Left colon (tissue), 2 donors: ENCODE results near the gene FMNL2. TPM values are rescaled to one million over a fixed set of nuclear protein-coding genes. Genes with fewer than 3 reads are reported as not detected.

Experiments
- ATAC-seq: fragments of 200-7000 bp; cut with Tn5 transposase; one replicate; pipeline ENCODE4 v1.9.1; 2020; ENCODE audit warnings: mild to moderate bottlenecking, moderate library complexity
- DNase-seq, 2 donors: peaks; one replicate each; pipeline ENCODE4 v3.0.0-alpha.2; 2020
- intact Hi-C, 2 donors: fragments of 100-400 bp; cut with DNase I in 1 of 2; cut with micrococcal nuclease in 1 of 2; formaldehyde crosslinking; loops; one replicate each; pipeline versions ENCODE4 v1.11.2 to v1.14.0; 2022; cut with DNase I, micrococcal nuclease
- total RNA-seq, 2 donors: library from RNA; stranded (reverse); fragmentation: NEBNext Ultra II Directional; extraction: Animal tissue kit (Norgen Biotek cat#: 25700); gene quantifications; one replicate each; pipeline ENCODE4 v1.2.1, GENCODE V29; 2021
- donor health status: DM: no; HTN: no; CAD: no.
- donor health status: DM: yes; HTN: yes; CAD: no.

Gene FMNL2
- total RNA-seq, 2 donors from 2014 or later = 14.8 to 14.9 TPM

- peak; percentile 71 for ATAC-seq
- intact Hi-C loops = loop anchor here in 1 of 2 donors (10.0 kb wide), 1 partner anchor 289 kb away; no protein-coding TSS in a partner anchor
These were observed 1.3 kb downstream of the FMNL2 start for GRCh38 chr2:152336119-152336853.

DNA sequence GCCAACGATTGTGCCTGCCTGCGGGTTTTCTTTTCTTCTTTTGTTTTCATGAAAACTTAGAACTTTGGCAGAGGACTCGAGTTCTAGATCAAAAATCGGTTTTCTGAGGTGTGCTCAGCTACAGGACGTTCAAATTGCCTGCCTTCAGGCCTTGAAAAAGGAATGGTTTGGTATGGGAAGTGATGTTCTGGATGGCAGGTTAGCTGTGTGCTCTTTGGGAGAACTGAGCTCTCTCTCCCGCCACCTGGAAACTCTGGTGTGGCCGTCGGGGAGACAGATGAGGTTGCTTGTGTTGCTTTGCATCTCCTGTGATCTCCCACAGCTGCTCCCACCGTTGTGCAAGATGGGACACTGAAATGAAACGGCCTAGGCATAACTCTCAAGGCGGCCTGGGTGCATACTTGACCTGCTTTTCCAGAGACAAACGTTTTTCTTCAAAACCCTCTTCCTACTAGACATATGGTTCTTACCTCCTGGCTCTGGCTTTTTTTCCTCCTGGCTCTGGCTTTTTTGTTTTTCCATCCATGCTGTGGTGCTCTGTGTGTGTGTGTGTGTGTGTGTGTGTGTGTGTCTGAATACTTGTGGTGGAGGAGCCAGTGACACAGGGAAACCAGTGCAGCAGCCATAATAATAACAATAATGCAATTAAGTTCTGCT lies 2.0 kb downstream of the FMNL2 start:
- peak; percentile 19 to 42 for DNase-seq
- intact Hi-C loops = loop anchor here in 1 of 2 donors (10.0 kb wide), 1 partner anchor 288 kb away; no protein-coding TSS in a partner anchor

More at GRCh38 chr2:152336119-152336853, 1.3 kb downstream of the FMNL2 start:
- peak; percentile 67 to 74 for DNase-seq

GRCh38 chr2:152337511-152337903 lies 2.5 kb downstream of the FMNL2 start:
- intact Hi-C loops = loop anchor here in 1 of 2 donors (10.0 kb wide), 1 partner anchor 287 kb away; no protein-coding TSS in a partner anchor
- DNase-seq = no peak
- ATAC-seq = no peak

More for the DNA sequence above, 2.0 kb downstream of the FMNL2 start:
- no peak for ATAC-seq

DNA sequence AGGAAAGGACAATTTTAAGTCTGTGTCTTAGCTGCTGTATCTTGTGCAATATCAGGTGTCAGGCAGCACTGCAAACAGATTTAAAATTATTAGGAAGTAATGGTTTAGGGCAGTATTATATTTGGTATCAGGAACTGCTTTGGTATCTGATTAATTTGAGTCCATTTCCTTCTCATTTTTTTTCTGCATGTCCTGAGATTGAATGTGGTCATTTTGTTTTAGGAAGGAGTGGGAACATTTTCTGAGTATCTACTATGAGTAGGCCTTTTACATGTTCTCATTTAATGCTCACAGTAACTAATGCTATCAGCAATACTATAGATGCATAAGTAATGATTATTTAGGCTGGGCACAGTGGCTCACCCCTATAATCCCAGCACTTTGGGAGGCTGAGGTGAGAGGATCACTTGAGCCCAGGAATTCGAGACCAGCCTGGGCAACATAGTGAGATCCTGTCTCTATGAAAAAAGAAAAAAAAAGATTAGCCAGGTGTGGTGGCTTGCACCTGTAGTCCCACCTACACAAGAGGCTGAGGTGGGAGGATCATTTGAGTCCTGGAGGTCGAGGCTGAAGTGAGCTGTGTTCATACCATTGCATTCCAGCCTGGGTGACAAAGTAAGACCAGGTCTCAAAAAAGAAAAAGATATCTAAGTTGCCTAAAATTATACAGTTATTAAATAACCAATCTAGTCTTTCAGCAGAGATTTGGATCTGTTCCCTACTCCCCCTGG lies 4.7 kb downstream of the FMNL2 start:
- intact Hi-C loops = loop anchor here in 1 of 2 donors (10.0 kb wide), 1 partner anchor 285 kb away; no protein-coding TSS in a partner anchor
- ATAC-seq (no peak), DNase-seq (no peak)

DNA sequence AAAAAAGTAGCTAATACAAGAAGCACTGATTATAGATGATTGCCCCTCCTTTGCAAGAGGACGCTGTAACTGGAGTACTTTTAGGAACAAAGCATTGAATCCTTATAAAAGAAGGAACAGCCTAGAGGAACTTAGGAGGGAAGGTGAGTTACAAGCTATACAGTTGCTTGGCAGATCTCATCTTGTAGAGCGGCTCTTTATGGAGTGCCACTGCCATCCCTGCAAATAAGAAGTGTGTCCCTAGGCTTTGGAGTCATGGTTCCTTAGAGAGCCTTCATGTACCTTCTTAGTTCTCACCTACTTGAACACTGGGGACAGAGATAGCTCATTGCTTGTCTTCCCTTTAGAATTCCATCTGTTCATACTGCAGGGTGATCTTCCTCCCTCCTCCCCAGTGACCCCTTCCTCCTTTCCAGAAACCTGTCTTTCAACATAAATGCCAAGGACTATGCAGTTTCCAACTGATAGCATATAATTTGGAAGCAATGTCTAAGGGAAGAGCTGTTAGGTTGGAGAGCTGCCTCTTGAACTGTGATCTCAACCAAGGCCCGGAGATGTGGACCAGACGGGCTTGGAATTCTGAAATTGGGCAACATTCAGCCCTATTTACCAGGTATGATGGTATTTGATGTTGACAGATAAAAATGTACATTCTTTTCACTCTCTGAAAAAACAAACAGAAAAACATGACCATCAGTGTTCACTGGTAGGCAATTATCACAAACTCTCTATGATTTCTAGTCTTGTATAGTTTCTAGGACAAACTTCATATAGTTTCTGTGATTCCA lies 7.5 kb downstream of the FMNL2 start:
- ATAC-seq (no peak), DNase-seq (no peak)
- intact Hi-C loops = no loop called here

DNA sequence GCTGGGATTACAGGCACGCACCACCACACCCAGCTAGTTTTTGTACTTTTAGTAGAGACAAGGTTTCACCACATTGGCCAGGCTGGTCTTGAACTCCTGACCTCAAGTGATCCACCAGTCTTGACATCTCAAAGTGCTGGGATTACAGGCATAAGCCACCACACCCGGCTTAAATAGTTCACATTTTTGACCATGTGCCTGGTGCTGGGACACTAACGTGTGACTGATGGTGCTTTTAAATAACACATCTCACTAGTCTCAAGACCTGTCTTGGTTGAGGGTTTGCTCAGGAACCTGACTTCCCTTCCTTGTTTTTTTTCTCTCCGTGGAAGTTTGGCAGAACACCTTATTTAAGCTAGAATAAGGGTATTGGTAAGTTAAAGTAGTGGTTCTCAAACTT lies 8.5 kb downstream of the FMNL2 start:
- ATAC-seq (no peak), DNase-seq (no peak)
- intact Hi-C loops = no loop called here

- DNase-seq (no peak), ATAC-seq (no peak)
- intact Hi-C loops = no loop called here
These were observed 9.7 kb downstream of the FMNL2 start for GRCh38 chr2:152344579-152345195.

DNA sequence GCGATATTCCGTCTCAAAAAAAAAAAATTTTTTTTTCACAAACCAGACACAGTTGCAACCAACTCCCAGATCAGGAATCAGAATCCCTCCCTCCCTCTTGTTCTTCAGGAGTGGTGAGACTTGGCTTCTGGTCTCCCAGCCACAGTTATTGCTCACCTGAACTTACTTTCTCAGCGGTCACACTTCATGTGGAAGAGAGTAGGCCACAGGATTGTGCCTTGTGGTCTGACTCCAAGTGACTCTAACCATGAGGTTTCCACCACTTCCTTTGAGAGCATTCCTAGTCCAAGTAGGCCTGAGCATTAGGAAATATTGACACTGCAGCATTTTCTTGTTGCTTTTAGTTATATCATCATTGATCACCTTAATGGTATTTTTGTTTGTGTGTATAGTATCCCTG lies 12.1 kb downstream of the FMNL2 start:
- intact Hi-C loops = no loop called here
- ATAC-seq (no peak), DNase-seq (no peak)

DNA sequence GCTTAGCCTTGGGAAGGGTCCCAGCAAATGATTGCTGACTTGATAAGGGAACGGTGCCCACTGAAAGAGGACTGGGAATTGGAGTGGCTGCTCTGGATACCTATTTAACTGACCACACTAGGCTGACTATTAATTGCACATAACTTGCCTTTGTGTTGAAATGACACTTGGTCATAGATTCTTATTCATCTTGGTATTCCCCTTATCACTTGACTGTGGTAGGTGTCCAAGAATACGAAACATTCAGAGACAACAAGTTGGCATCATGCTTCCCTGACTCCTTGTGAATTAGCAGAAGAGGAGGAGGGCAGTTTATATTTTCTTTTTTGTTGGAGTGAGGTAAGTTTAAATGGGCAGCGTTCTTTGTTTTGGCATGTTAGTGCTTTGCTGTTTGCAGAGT lies 13.4 kb downstream of the FMNL2 start:
- DNase-seq = no peak
- intact Hi-C loops = no loop called here
- no peak for ATAC-seq

DNA sequence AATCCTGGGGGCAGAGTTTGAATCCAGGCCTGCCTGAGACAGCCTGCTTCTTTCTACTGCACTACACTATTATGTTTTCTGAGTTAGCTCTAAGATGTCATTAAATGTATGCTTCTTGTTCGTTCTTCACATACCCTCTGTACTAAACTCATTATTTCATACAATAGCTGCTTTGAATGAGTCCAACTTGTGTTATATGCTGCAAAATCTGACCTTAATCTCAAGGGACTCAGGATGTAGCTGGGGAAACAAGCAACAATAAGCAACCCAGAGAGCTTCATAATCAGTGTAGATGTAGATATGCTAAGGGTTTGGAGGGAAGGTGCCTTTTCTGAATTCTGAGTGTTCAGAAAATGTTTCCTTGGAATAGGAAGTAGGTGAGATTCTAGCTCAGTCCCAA lies 14.4 kb downstream of the FMNL2 start:
- DNase-seq = no peak
- intact Hi-C loops = no loop called here
- no peak for ATAC-seq

DNA sequence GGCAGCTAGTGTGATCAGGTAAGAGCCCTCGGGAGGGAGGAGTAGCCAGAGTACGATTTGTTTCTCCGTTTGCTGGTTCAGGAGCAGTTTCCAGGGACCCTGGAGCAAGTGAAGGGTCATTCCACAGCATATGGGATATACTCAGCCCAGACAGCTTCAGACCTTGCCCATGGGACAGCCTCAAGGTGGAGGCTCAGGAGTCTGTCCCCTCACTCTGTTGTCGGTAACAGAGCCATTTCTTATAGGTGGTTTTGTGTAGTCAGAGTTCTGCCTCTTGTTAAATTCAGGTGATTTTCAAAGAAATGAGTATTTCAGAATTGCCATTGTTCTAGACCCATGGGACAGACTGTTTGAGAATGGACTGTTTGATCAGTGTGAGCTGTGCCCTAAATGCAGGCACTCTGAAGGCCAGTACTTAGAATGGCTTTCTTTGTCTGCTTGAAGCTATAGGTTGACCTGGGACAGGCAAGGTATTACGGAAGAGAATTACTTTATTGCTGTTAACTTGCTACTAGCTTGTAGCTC lies 15.2 kb downstream of the FMNL2 start:
- DNase-seq = no peak
- peak; percentile 86 for ATAC-seq
- intact Hi-C loops = no loop called here

- intact Hi-C loops = no loop called here
- no peak for ATAC-seq
- no peak for DNase-seq
These were observed 17.6 kb downstream of the FMNL2 start for GRCh38 chr2:152352616-152353015.

DNA sequence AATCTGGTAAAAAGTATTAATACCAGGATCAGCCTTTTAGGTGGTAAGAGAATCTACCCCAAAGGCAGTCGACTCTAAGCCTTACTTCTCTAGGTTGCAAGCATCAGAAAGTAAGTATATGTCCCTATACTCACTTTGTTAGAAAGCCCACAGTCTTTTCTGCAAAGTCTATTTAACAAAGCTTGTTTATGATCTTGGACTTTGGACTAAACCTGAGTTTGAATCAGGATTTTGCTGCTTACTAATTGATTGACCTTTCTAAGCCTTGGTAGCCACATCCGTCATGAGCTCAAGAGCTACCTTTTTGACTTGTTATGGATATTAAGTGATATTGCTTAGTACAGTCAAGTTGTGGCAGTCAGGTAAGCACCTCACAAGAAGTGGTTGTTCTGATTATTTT lies 18.4 kb downstream of the FMNL2 start:
- ATAC-seq (peak; percentile 81), DNase-seq (no peak)
- intact Hi-C loops = no loop called here

DNA sequence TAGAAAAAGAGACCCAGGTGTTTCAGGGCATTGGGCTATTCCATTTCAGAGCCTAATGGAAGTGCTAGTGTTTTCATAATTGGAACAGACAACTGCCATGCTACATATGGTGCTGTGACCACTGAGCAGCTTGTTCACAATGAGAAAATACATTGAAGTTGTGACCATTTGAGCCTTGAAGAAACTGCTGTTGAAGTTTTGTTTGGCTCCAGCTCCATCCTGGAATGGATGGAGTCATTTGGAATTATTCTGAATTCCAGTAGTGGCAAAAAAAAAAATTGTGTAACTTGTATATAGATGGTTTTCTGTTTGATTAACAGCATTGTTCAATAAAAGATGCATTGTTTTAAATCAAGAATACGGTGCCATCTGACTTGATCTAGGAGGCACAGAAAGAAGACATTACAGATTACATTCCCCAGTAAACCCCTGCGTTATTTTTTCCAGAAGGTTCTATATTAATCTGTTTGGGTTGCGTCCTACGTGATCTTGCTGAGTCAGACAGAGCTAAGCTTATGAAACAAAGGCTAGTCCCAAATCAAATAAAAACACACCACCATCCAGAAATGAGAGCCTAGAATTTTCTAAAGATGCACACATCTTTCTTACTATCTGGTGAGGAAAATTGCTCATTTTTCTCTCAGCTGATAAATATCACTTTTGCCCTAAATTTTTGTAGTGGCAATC lies 19.2 kb downstream of the FMNL2 start:
- no peak for ATAC-seq
- intact Hi-C loops = no loop called here
- DNase-seq = no peak

DNA sequence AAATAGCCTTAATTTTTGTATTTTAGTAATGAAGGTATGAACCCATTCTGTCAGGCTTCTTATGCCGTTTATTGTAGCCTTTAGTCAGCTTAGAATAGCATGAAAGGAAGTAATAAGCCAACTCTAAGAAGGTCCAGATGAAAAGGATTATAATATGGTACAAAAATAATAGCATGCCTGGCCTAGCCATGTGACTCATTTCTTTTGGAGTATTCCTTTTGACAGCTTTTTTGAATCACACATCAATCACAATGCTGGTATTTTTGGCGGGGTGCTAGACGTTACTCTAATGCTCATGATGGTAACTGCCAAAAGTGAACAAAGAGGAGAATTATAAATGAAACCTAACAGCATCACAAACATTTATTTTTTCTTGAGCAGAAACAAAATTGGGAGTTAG lies 19.9 kb downstream of the FMNL2 start:
- DNase-seq (no peak), ATAC-seq (no peak)
- intact Hi-C loops = no loop called here

- ATAC-seq (no peak), DNase-seq (no peak)
- intact Hi-C loops = no loop called here
These were observed 20.4 kb downstream of the FMNL2 start for GRCh38 chr2:152355409-152355831.

DNA sequence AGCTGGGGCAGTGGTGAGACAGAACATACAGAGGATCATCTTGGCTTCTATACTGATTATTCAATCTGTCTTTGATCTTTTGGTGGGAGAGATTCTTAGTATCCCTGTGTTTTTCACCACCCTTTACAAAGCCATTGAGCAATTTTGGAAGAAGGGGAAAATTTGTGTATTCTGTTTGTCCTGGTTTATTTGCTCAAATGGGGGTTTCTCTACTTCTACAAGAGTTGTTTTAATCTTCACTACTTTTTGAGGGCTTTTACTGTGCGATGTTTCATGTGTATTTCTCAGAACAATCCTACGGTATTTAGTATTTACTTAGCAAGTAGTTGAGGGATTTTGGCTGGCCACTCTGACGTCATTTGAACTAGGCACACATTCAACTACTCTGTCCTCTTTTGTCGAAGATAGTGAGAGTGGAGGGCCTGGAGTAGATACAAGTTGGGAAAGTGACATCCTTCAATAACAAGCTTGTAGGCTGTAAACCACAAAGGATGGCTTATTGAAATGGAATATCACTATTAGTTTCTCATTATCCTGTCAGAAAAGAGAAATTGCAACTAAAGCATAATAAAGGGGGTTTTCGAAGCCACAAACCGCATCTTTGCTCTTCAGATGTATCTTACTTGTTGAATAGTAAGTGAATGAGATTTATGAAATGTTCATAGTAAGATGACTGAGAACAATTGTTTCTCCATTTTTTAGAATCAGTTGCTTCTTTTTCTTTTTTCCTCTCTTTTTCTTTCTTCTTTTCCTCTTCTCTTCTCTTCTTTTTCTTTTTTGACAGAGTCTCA lies 24.8 kb downstream of the FMNL2 start:
- intact Hi-C loops = no loop called here
- DNase-seq = no peak
- ATAC-seq = no peak
